SK-N-MC (cell line): ENCODE data around the gene UIMC1.

Experiments used
- EZH2 ChIP-seq: fragments of 200-600 bp; sonication (generic); IDR thresholded peaks from one replicate; pipeline ENCODE4 v1.6.1; 2017; ENCODE audit warnings: antibody characterized with exemption
- POLR2AphosphoS5 ChIP-seq: IDR thresholded peaks from 2 replicates; pipeline ENCODE4 v1.6.1; 2012; ENCODE audit warnings: mild to moderate bottlenecking, low read depth, low read length, borderline replicate concordance

DNA sequence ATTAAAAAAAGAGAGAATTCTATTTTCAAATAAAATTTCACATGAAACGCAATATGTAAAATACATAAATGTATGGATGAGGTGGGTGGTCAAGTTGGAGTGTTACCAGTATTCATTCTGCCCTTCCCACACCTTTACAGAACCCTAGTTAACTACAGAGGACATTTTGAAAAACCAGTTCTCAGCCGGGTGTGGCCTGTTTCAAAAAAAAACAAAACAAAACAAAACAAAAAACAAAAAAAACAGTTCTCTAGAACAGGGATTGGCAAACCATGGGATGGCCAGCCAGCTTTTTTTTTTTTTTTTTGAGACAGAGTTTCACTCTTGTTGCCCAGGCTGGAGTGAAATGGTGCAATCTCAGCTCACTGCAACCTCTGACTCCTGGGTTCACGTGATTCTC, 79.0 kb downstream of the UIMC1 start:
- TF ChIP-seq POLR2AphosphoS5 (no peak), EZH2 (no peak)
